Measurements from ENCODE around the gene SLC43A3.

DNA sequence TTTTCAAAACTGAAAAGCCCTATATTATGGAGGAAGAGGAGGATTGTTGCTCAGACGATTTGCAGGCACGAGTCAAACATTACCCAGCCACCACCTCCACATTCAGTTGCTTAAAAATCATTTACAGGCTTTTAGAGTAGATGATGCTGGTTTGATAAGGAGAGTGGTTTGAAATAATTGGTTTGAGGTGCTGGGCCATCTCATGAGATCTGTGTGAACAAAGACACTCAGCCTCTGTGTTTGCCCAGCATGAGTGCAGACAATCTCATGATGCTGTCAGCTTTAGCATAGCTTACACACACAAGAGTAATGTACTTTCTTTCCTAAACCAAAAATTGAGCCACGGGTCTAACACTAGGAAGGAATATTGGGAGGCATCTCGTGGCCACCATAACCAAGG lies 4.3 kb downstream of the SLC43A3 start:
- TF ChIP-seq, protein P1, sequence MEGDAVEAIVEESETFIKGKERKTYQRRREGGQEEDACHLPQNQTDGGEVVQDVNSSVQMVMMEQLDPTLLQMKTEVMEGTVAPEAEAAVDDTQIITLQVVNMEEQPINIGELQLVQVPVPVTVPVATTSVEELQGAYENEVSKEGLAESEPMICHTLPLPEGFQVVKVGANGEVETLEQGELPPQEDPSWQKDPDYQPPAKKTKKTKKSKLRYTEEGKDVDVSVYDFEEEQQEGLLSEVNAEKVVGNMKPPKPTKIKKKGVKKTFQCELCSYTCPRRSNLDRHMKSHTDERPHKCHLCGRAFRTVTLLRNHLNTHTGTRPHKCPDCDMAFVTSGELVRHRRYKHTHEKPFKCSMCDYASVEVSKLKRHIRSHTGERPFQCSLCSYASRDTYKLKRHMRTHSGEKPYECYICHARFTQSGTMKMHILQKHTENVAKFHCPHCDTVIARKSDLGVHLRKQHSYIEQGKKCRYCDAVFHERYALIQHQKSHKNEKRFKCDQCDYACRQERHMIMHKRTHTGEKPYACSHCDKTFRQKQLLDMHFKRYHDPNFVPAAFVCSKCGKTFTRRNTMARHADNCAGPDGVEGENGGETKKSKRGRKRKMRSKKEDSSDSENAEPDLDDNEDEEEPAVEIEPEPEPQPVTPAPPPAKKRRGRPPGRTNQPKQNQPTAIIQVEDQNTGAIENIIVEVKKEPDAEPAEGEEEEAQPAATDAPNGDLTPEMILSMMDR (IDR thresholded peaks at IDR 0.05), result no peak
- TF ChIP-seq POLR2A (IDR thresholded peaks at IDR 0.05), result no peak

All from body of pancreas (tissue), 4 donors.